SU-DHL-6 (cell line): Measurements from ENCODE around the gene MAL.

Source experiments
- H2AFZ ChIP-seq: fragments of 200-600 bp; sonication (generic); 2 replicates; pipeline ENCODE4 v1.6.1; 2014; ENCODE audit warnings: low read depth, mild to moderate bottlenecking, moderate library complexity, mixed read lengths, antibody characterized with exemption, low read length; ENCODE audit not compliant: severe bottlenecking
- H3F3A ChIP-seq: fragments of 200-600 bp; shearing (Covaris generic); 2 replicates; pipeline ENCODE4 v1.6.0; 2016; ENCODE audit warnings: antibody characterized with exemption, mild to moderate bottlenecking; ENCODE audit not compliant: insufficient read depth
- H3K27ac ChIP-seq: fragments of 200-600 bp; sonication (generic); 2 replicates; pipeline ENCODE4 v1.5.1; 2016; ENCODE audit warnings: low read depth, mild to moderate bottlenecking, low read length, moderate library complexity, mixed read lengths
- H3K27me3 ChIP-seq: fragments of 200-600 bp; sonication (generic), shearing (Covaris generic); 2 replicates; pipeline ENCODE4 v1.6.0; 2014; ENCODE audit warnings: mild to moderate bottlenecking, low read length
- H3K36me3 ChIP-seq: fragments of 200-600 bp; sonication (generic); 2 replicates; pipeline ENCODE4 v1.6.1; 2014; ENCODE audit warnings: mild to moderate bottlenecking, low read length, mixed read lengths
- H3K4me2 ChIP-seq: fragments of 300-600, 200-600 bp; shearing (Covaris generic), sonication (generic); 2 replicates; pipeline ENCODE4 v1.6.0; 2014; ENCODE audit warnings: low read length, low read depth, mild to moderate bottlenecking; ENCODE audit not compliant: poor library complexity, severe bottlenecking
- H3K4me3 ChIP-seq: fragments of 200-600 bp; sonication (generic); 2 replicates; pipeline ENCODE4 v1.5.1; 2014; ENCODE audit warnings: antibody characterized with exemption, low read length, mild to moderate bottlenecking, mixed read lengths; ENCODE audit not compliant: insufficient read depth, poor library complexity, severe bottlenecking
- H3K79me2 ChIP-seq: fragments of 200-600 bp; sonication (generic); 2 replicates; pipeline ENCODE4 v1.6.1; 2014; ENCODE audit warnings: mild to moderate bottlenecking, low read length, moderate library complexity; ENCODE audit not compliant: insufficient read depth
- H3K9ac ChIP-seq: fragments of 200-600 bp; sonication (generic); 2 replicates; pipeline ENCODE4 v1.7.0; 2014; ENCODE audit warnings: mild to moderate bottlenecking, low read length
- H3K9me2 ChIP-seq: fragments of 200-600 bp; sonication (generic); replicated peaks from 2 replicates; pipeline ENCODE4 v1.6.1; 2014; ENCODE audit warnings: low read length; ENCODE audit not compliant: insufficient read depth
- H3K9me3 ChIP-seq: fragments of 200-600 bp; sonication (generic); 2 replicates; pipeline ENCODE4 v1.6.1; 2014; ENCODE audit warnings: low read length, mixed read lengths; ENCODE audit not compliant: insufficient read depth
- H4K20me1 ChIP-seq: fragments of 200-600 bp; sonication (generic); 2 replicates; pipeline ENCODE4 v1.6.1; 2014; ENCODE audit warnings: low read depth, mild to moderate bottlenecking, antibody characterized with exemption, low read length, moderate library complexity, mixed read lengths
- CTCF ChIP-seq: fragments of 200-600 bp; sonication (generic); IDR thresholded peaks from one replicate; pipeline ENCODE4 v1.5.1; 2017; ENCODE audit warnings: antibody characterized with exemption, mild to moderate bottlenecking, low read length, moderate library complexity; ENCODE audit not compliant: insufficient read depth, poor library complexity, severe bottlenecking
- EZH2phosphoT487 ChIP-seq: fragments of 200-600 bp; sonication (generic), shearing (Covaris generic); conservative IDR thresholded peaks from 2 replicates; pipeline ENCODE4 v1.6.1; 2018; ENCODE audit warnings: mild to moderate bottlenecking, antibody characterized with exemption, low read length, moderate library complexity, mixed read lengths

MAL gene

GRCh38 chr2:95038635-95039298, 13.3 kb downstream of the MAL start:
- Histone ChIP-seq H3K4me3 (no peak overlapping the region), H3K4me2 (no peak overlapping the region), H2AFZ (no peak overlapping the region), H3K9ac (no peak overlapping the region), H3K9me3 (no peaks in the 10 kb centered on the region), H3K36me3 (no peaks in the 10 kb centered on the region), H3K27ac (no peak overlapping the region), H3F3A (no peaks in the 10 kb centered on the region), H3K79me2 (no peaks in the 10 kb centered on the region), H3K27me3 (no peaks in the 10 kb centered on the region), H4K20me1 (no peaks in the 10 kb centered on the region), H3K9me2 (no peaks in the 10 kb centered on the region)
- TF ChIP-seq CTCF (no peak), EZH2phosphoT487 (no peak)

GRCh38 chr2:95039363-95039762, 13.9 kb downstream of the MAL start:
- Histone ChIP-seq H2AFZ (no peak overlapping the region), H3K9ac (no peak overlapping the region), H3K9me3 (no peaks in the 10 kb centered on the region), H3K79me2 (no peaks in the 10 kb centered on the region), H4K20me1 (no peaks in the 10 kb centered on the region), H3K9me2 (no peaks in the 10 kb centered on the region), H3K27me3 (no peaks in the 10 kb centered on the region), H3K4me2 (no peak overlapping the region), H3K27ac (no peak overlapping the region), H3K36me3 (no peaks in the 10 kb centered on the region), H3K4me3 (no peak overlapping the region), H3F3A (no peaks in the 10 kb centered on the region)
- TF ChIP-seq EZH2phosphoT487 (no peak), CTCF (no peak)

- no peak for TF ChIP-seq CTCF
- no peak for TF ChIP-seq EZH2phosphoT487
- H3K9ac ChIP-seq, result no peak overlapping the region
- H3F3A ChIP-seq, result no peaks in the 10 kb centered on the region
Observed at GRCh38 chr2:95039978-95040377, 14.5 kb downstream of the MAL start.

More at GRCh38 chr2:95039978-95040377, 14.5 kb downstream of the MAL start:
- no peaks in the 10 kb centered on the region for H3K9me2 ChIP-seq
- H3K4me2 ChIP-seq, result no peak overlapping the region
- no peaks in the 10 kb centered on the region for H3K27me3 ChIP-seq
- no peaks in the 10 kb centered on the region for H3K79me2 ChIP-seq
- H2AFZ ChIP-seq, result no peak overlapping the region
- no peaks in the 10 kb centered on the region for H3K36me3 ChIP-seq
- no peaks in the 10 kb centered on the region for H4K20me1 ChIP-seq
- H3K9me3 ChIP-seq, result no peaks in the 10 kb centered on the region
- no peak overlapping the region for H3K4me3 ChIP-seq
- H3K27ac ChIP-seq, result no peak overlapping the region
